SJCRH30 (cell line): ENCODE measurements around the gene CACNA1C. TPM values are rescaled to one million over a fixed set of nuclear protein-coding genes. Genes with fewer than 3 reads are reported as not detected.

Experiments
- DNase-seq, 2 experiments: peaks; one replicate each; pipeline ENCODE4 v3.0.0-alpha.2; 2015 to 2020
- H3K27ac ChIP-seq: fragments of 250-450 bp; sonication (Bioruptor Pico); 2 replicates; pipeline ENCODE4 v1.5.1; 2020; ENCODE audit warnings: mild to moderate bottlenecking, moderate library complexity
- H3K27me3 ChIP-seq: fragments of 250-450 bp; sonication (Bioruptor Pico); 2 replicates; pipeline ENCODE4 v1.5.1; 2020; ENCODE audit warnings: mild to moderate bottlenecking, moderate library complexity
- H3K36me3 ChIP-seq: fragments of 250-450 bp; sonication (Bioruptor Pico); 2 replicates; pipeline ENCODE4 v1.5.1; 2020; ENCODE audit warnings: mild to moderate bottlenecking, moderate library complexity
- H3K4me1 ChIP-seq: fragments of 250-450 bp; sonication (Bioruptor Pico); 2 replicates; pipeline ENCODE4 v1.5.1; 2020; ENCODE audit warnings: mild to moderate bottlenecking, moderate library complexity
- H3K4me3 ChIP-seq: fragments of 250-450 bp; sonication (Bioruptor Pico); 2 replicates; pipeline ENCODE4 v1.5.1; 2020; ENCODE audit warnings: mild to moderate bottlenecking, moderate library complexity
- H3K9me3 ChIP-seq: fragments of 250-450 bp; sonication (Bioruptor Pico); replicated peaks from 2 replicates; pipeline ENCODE4 v1.5.1; 2020; ENCODE audit warnings: mild to moderate bottlenecking, moderate library complexity
- total RNA-seq: library from RNA; depleted of rRNA; stranded (reverse); fragments of >200 nt; shearing (Covaris generic); gene quantifications from 2 replicates; pipeline ENCODE4 v1.2.3, GENCODE V29; 2014

The CACNA1C gene
- total RNA-seq, 1 experiment from 2014 or later: not detected

DNA sequence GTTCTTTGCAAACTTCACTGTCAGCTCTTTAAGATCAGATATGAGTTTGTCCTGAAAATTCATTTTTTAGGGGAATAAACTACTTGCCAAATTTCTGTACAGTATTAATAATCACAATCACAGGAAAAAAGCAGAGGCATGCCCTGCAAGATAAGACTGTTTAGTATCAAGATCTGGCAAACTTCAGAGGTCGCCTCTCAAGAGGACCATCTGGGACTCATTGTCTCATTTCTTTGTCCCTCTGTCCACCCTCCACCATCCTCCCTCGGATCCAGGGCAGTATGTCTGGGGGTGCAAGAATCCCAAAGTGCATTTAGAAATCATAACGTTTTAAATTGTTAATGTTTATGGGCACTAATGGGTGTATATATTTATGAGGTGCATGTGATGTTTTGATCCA is 509.6 kb downstream of the CACNA1C start:
- Histone ChIP-seq H3K9me3 (no peaks in the 10 kb centered on the region), H3K27me3 (peaks cover 7% of the 10 kb centered on the region), H3K4me3 (no peak overlapping the region), H3K36me3 (no peaks in the 10 kb centered on the region), H3K4me1 (no peaks in the 10 kb centered on the region), H3K27ac (no peak overlapping the region)
- no peak for DNase-seq

DNA sequence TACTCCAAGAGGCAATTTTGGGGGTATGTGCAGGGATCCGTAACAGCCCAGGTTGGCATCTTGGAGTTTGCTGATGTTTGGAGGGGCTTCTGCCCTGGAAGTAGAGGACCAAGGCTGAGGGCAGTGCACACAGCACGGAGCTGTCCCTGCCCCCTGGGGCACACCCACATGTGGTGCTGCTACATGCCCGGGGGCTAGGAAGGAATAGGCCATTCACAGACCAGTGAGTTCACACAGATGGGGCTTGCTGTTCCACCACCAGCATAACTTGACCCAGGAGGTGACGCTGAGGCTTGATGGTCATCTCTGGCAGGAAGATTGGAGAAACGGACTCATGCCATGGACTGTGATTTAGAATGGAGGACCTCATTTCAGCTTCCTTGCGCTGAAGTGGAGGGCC is 510.9 kb downstream of the CACNA1C start:
- H3K27ac ChIP-seq: no peak overlapping the region
- H3K4me3 ChIP-seq: no peak overlapping the region
- no peaks in the 10 kb centered on the region for H3K4me1 ChIP-seq
- H3K9me3 ChIP-seq: no peaks in the 10 kb centered on the region
- no peak for DNase-seq
- H3K27me3 ChIP-seq: peaks cover 10% of the 10 kb centered on the region
- no peaks in the 10 kb centered on the region for H3K36me3 ChIP-seq

GRCh38 chr12:2566161-2566560 is 513.4 kb downstream of the CACNA1C start:
- Histone ChIP-seq H3K4me1 (no peaks in the 10 kb centered on the region), H3K4me3 (no peak overlapping the region), H3K9me3 (no peaks in the 10 kb centered on the region), H3K27ac (no peak overlapping the region), H3K36me3 (no peaks in the 10 kb centered on the region), H3K27me3 (peaks cover 10% of the 10 kb centered on the region)
- no peak for DNase-seq

DNA sequence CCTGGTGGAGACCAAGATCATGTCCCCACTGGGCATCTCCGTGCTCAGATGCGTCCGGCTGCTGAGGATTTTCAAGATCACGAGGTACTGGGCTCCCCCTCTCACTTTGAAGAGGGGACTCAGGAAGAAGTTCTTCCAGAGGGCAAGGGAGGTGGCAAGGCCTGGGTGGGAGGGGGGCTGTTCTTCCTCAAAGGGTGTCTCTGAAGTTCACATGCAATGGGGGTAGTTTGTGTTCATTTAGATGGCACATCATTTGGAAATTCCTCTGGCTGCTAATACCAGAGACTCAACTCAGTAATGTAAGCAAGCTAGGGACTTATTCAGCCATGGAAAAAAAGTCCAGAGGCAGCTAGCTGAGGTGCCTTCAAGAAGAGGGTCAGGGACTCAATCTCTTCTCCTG is 514.9 kb downstream of the CACNA1C start:
- H3K27ac ChIP-seq: no peak overlapping the region

DNA sequence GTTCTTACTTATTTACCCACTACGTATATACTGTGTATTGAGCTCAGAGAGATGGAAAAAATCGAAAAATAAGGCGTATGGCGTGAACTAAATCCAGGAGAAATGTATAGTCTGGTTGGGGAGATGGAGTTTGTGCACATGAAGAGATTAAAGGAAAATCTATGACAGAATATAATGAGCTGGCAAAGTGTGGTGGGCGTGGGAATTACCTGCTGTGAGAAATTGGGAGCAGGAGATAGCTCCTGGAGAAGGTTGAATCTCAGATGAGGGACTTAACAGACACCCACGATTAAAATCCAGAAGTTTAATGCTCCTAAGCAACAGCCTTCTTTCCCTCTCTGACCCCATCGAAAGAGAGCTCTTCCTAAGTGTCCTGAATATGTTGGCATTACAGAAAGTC is 517.8 kb downstream of the CACNA1C start:
- no peaks in the 10 kb centered on the region for H3K4me1 ChIP-seq
- peaks cover 7% of the 10 kb centered on the region for H3K27me3 ChIP-seq
- no peaks in the 10 kb centered on the region for H3K36me3 ChIP-seq
- no peak for DNase-seq
- no peaks in the 10 kb centered on the region for H3K9me3 ChIP-seq
- no peak overlapping the region for H3K4me3 ChIP-seq
- no peak overlapping the region for H3K27ac ChIP-seq

More for the DNA sequence above, 514.9 kb downstream of the CACNA1C start:
- no peak overlapping the region for H3K4me3 ChIP-seq
- H3K4me1 ChIP-seq: no peaks in the 10 kb centered on the region
- no peaks in the 10 kb centered on the region for H3K9me3 ChIP-seq
- no peaks in the 10 kb centered on the region for H3K36me3 ChIP-seq
- DNase-seq: no peak
- H3K27me3 ChIP-seq: peaks cover 10% of the 10 kb centered on the region

DNA sequence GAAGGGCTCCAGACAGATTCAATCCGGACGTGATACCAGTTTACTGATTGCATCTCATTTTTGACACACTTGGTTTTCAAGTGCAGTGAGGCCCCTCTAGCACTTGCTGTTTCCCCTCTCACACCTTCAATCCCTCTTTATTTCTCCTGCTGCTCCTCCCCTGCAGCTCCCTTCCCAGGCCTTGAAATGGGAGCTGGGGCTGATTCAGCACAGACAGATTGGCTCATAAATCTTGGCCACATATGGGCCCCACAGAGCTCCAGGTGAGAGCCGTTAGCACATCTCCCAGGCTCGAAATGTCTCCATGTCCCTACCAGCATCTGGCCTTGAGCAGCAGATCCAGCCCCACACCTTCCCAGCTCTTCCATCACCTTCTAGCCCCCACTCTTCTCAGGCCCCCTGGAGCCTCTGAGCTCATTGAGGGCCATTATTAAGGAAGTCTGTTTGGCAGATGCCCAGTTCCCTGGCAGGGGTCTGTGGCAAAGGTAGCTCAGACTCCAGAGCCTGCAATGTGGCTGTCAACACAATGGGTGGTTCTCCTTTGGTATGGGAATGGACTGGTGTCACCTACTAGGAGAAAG is 521.7 kb downstream of the CACNA1C start:
- no peak for DNase-seq
- Histone ChIP-seq H3K4me3 (no peak overlapping the region), H3K27ac (no peak overlapping the region), H3K27me3 (no peaks in the 10 kb centered on the region), H3K4me1 (no peaks in the 10 kb centered on the region), H3K36me3 (no peaks in the 10 kb centered on the region), H3K9me3 (no peaks in the 10 kb centered on the region)

- no peak for DNase-seq
- no peaks in the 10 kb centered on the region for H3K36me3 ChIP-seq
- no peaks in the 10 kb centered on the region for H3K27me3 ChIP-seq
- no peaks in the 10 kb centered on the region for H3K4me1 ChIP-seq
- no peaks in the 10 kb centered on the region for H3K9me3 ChIP-seq
- H3K4me3 ChIP-seq: no peak overlapping the region
- no peak overlapping the region for H3K27ac ChIP-seq
These were observed 522.5 kb downstream of the CACNA1C start for GRCh38 chr12:2575245-2575644.

- no peak overlapping the region for H3K27ac ChIP-seq
- no peaks in the 10 kb centered on the region for H3K9me3 ChIP-seq
- no peaks in the 10 kb centered on the region for H3K36me3 ChIP-seq
- peaks cover 17% of the 10 kb centered on the region for H3K27me3 ChIP-seq
- no peak overlapping the region for H3K4me3 ChIP-seq
- DNase-seq: no peak
- no peaks in the 10 kb centered on the region for H3K4me1 ChIP-seq
These were observed 525.4 kb downstream of the CACNA1C start for GRCh38 chr12:2578211-2578610.

DNA sequence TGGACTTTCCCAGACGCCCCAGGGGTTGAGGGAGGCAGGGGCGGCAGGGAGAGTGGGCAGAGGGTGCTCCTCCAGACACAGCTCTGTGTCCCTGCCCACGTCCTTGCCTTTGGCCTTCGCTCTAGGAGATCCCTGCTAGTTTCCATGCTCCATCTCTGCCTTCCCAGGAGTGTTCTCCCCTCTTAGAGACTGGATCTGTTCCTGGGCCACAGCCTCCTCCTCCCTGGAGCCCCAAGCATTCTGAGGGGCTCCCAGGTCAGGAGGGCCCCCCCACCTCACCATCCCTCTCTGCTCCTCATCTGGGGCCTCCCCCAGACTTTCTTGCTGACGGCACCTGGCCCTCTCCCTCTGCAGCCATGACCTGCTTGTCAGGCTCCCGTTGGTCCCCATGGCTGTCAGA is 526.0 kb downstream of the CACNA1C start:
- Histone ChIP-seq H3K36me3 (no peaks in the 10 kb centered on the region), H3K4me3 (no peak overlapping the region), H3K4me1 (no peaks in the 10 kb centered on the region), H3K27me3 (peaks cover 22% of the 10 kb centered on the region), H3K27ac (no peak overlapping the region), H3K9me3 (no peaks in the 10 kb centered on the region)
- DNase-seq: no peak

- Histone ChIP-seq H3K36me3 (no peaks in the 10 kb centered on the region), H3K27ac (no peak overlapping the region), H3K27me3 (peaks cover 29% of the 10 kb centered on the region), H3K4me1 (no peaks in the 10 kb centered on the region), H3K9me3 (no peaks in the 10 kb centered on the region), H3K4me3 (no peak overlapping the region)
- no peak for DNase-seq
These were observed 528.0 kb downstream of the CACNA1C start for GRCh38 chr12:2580821-2581220.

- DNase-seq: no peak
- Histone ChIP-seq H3K4me3 (no peak overlapping the region), H3K9me3 (no peaks in the 10 kb centered on the region), H3K36me3 (no peaks in the 10 kb centered on the region), H3K4me1 (no peaks in the 10 kb centered on the region), H3K27ac (no peak overlapping the region), H3K27me3 (peaks cover 36% of the 10 kb centered on the region)
These were observed 528.7 kb downstream of the CACNA1C start for GRCh38 chr12:2581293-2582045.

DNA sequence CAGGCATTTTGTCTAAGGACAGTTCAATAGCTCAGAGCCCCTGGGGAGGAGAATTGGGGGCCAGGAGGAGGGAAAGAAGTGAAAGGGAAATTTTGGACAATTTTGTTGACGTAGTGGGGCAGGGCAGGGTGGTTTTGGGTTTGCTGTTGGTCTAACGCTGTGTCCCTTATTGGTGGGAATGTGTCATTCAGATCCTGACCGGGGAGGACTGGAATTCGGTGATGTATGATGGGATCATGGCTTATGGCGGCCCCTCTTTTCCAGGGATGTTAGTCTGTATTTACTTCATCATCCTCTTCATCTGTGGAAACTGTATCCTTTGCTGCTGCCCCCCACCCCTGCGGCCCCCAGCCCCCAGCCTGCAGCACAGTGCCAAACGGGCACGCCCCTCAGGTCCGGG is 529.8 kb downstream of the CACNA1C start:
- peaks cover 45% of the 10 kb centered on the region for H3K27me3 ChIP-seq
- H3K4me1 ChIP-seq: no peaks in the 10 kb centered on the region
- no peaks in the 10 kb centered on the region for H3K36me3 ChIP-seq
- DNase-seq: no peak
- H3K4me3 ChIP-seq: no peak overlapping the region
- H3K27ac ChIP-seq: no peak overlapping the region
- H3K9me3 ChIP-seq: no peaks in the 10 kb centered on the region

GRCh38 chr12:2583091-2583497 is 530.3 kb downstream of the CACNA1C start:
- no peaks in the 10 kb centered on the region for H3K9me3 ChIP-seq
- peak; percentile 11 to 23 for DNase-seq
- H3K27ac ChIP-seq: no peak overlapping the region
- H3K27me3 ChIP-seq: peaks cover 49% of the 10 kb centered on the region
- no peaks in the 10 kb centered on the region for H3K4me1 ChIP-seq
- H3K4me3 ChIP-seq: no peak overlapping the region
- no peaks in the 10 kb centered on the region for H3K36me3 ChIP-seq

- Histone ChIP-seq H3K9me3 (no peaks in the 10 kb centered on the region), H3K4me1 (no peaks in the 10 kb centered on the region), H3K4me3 (no peak overlapping the region), H3K36me3 (no peaks in the 10 kb centered on the region), H3K27ac (no peak overlapping the region), H3K27me3 (peaks cover 56% of the 10 kb centered on the region)
- DNase-seq: no peak
These were observed 531.0 kb downstream of the CACNA1C start for GRCh38 chr12:2583642-2584401.
